ENCODE measurements around the gene RBM26.
"Not testable (repeated sequence)": the region's sequence is repeated elsewhere in the genome, so short reads cannot be mapped to it uniquely, and the experiment has no call there.

Gene RBM26

GRCh38 chr13:79285159-79285558 is 120.9 kb downstream of the RBM26 start:
- Mint-ChIP-seq H3K9me3 (no peaks in the 10 kb centered on the region), H3K36me3 (no peaks in the 10 kb centered on the region), H3K27ac (no peak overlapping the region), H3K4me1 (no peaks in the 10 kb centered on the region), H3K4me3 (no peak overlapping the region), H3K27me3 (peaks cover 7% of the 10 kb centered on the region)
- DNase-seq: no peak
- CTCF ChIA-PET: no interaction called here

- Mint-ChIP-seq H3K36me3 (no peaks in the 10 kb centered on the region), H3K9me3 (no peaks in the 10 kb centered on the region), H3K4me1 (no peaks in the 10 kb centered on the region), H3K27ac (no peak overlapping the region), H3K27me3 (peaks cover 7% of the 10 kb centered on the region), H3K4me3 (no peak overlapping the region)
- CTCF ChIA-PET: no interaction called here
- no peak for DNase-seq
Observed at GRCh38 chr13:79283742-79284141, 122.3 kb downstream of the RBM26 start.

GRCh38 chr13:79282976-79283375 is 123.1 kb downstream of the RBM26 start:
- DNase-seq: no peak
- no peak overlapping the region for H3K27ac Mint-ChIP-seq

GRCh38 chr13:79282508-79282907 is 123.5 kb downstream of the RBM26 start:
- CTCF ChIA-PET: no interaction called here
- H3K4me3 Mint-ChIP-seq: no peak overlapping the region
- no peak for DNase-seq
- no peaks in the 10 kb centered on the region for H3K36me3 Mint-ChIP-seq
- H3K4me1 Mint-ChIP-seq: no peaks in the 10 kb centered on the region
- H3K27ac Mint-ChIP-seq: no peak overlapping the region
- H3K27me3 Mint-ChIP-seq: peaks cover 4% of the 10 kb centered on the region
- H3K9me3 Mint-ChIP-seq: no peaks in the 10 kb centered on the region

More at GRCh38 chr13:79282976-79283375, 123.1 kb downstream of the RBM26 start:
- no peak overlapping the region for H3K4me3 Mint-ChIP-seq
- H3K27me3 Mint-ChIP-seq: peaks cover 6% of the 10 kb centered on the region
- H3K4me1 Mint-ChIP-seq: no peaks in the 10 kb centered on the region
- no peaks in the 10 kb centered on the region for H3K36me3 Mint-ChIP-seq
- CTCF ChIA-PET: no interaction called here
- H3K9me3 Mint-ChIP-seq: no peaks in the 10 kb centered on the region

GRCh38 chr13:79281339-79281747 is 124.7 kb downstream of the RBM26 start:
- Mint-ChIP-seq H3K4me1 (no peaks in the 10 kb centered on the region), H3K27me3 (peaks cover 4% of the 10 kb centered on the region), H3K36me3 (no peaks in the 10 kb centered on the region), H3K4me3 (no peak overlapping the region), H3K27ac (no peak overlapping the region), H3K9me3 (no peaks in the 10 kb centered on the region)
- CTCF ChIA-PET: interaction anchor here (0.6 kb wide), 1 partner anchor 626 kb away, joined by 3 read pairs; no protein-coding TSS in a partner anchor
- no peak for DNase-seq

- H3K27me3 Mint-ChIP-seq, H3K27ac Mint-ChIP-seq, CTCF ChIA-PET, H3K9me3 Mint-ChIP-seq, DNase-seq, H3K4me3 Mint-ChIP-seq, H3K36me3 Mint-ChIP-seq, H3K4me1 Mint-ChIP-seq: not testable (repeated sequence)
Observed at GRCh38 chr13:79279735-79280134, 126.3 kb downstream of the RBM26 start.

GRCh38 chr13:79273045-79273444 is 133.0 kb downstream of the RBM26 start:
- no peaks in the 10 kb centered on the region for H3K36me3 Mint-ChIP-seq
- H3K4me1 Mint-ChIP-seq: no peaks in the 10 kb centered on the region
- no peak overlapping the region for H3K4me3 Mint-ChIP-seq
- H3K27me3 Mint-ChIP-seq: peaks cover 2% of the 10 kb centered on the region
- DNase-seq: no peak
- CTCF ChIA-PET: no interaction called here
- H3K9me3 Mint-ChIP-seq: peaks cover under 1% of the 10 kb centered on the region
- no peak overlapping the region for H3K27ac Mint-ChIP-seq

GRCh38 chr13:79271616-79272015 is 134.4 kb downstream of the RBM26 start:
- Mint-ChIP-seq H3K27ac (no peak overlapping the region), H3K9me3 (peaks cover 2% of the 10 kb centered on the region), H3K27me3 (peaks cover 4% of the 10 kb centered on the region), H3K36me3 (no peaks in the 10 kb centered on the region), H3K4me1 (no peaks in the 10 kb centered on the region), H3K4me3 (no peak overlapping the region)
- DNase-seq: no peak
- CTCF ChIA-PET: no interaction called here

- Mint-ChIP-seq H3K4me3 (no peak overlapping the region), H3K4me1 (no peaks in the 10 kb centered on the region), H3K36me3 (no peaks in the 10 kb centered on the region), H3K27me3 (peaks cover 9% of the 10 kb centered on the region), H3K9me3 (peaks cover 2% of the 10 kb centered on the region), H3K27ac (no peak overlapping the region)
- no peak for DNase-seq
- CTCF ChIA-PET: no interaction called here
Observed at GRCh38 chr13:79270859-79271258, 135.2 kb downstream of the RBM26 start.

Measured in activated naive CD4-positive, alpha-beta T cell treated with anti-CD3 and anti-CD28 coated beads, Interleukin-2, amount 10 ng/mL, durations not matched to agents 7 days and 5 days (primary cell).